Naive B cell (primary cell): Measurements from ENCODE around the gene FGFBP2. TPM values are rescaled to one million over a fixed set of nuclear protein-coding genes. Genes with fewer than 3 reads are reported as not detected.
"Not testable (repeated sequence)": the region's sequence is repeated elsewhere in the genome, so short reads cannot be mapped to it uniquely, and the experiment has no call there.

Experiments
- ATAC-seq, 2 donors: fragments of 150-1000 bp; cut with Tn5 transposase; 2 replicates each; pipeline ENCODE4 v1.10.0; 2021; ENCODE audit warnings: low read depth in 2 of 2, mild to moderate bottlenecking in 2 of 2, moderate library complexity in 2 of 2
- DNase-seq: peaks from one replicate; pipeline ENCODE4 v3.0.0; 2022
- H3K27ac Mint-ChIP-seq, 6 donors: one replicate each; pipeline ENCODE4 v1.8.0; 2020 to 2022; ENCODE audit warnings: mild to moderate bottlenecking in 6 of 6, mixed read lengths in 6 of 6, moderate library complexity in 5 of 6, inconsistent platforms in 2 of 6
- H3K27me3 Mint-ChIP-seq, 3 donors: one replicate each; pipeline ENCODE4 v1.8.0; 2021 to 2022; ENCODE audit warnings: mixed read lengths in 3 of 3, mild to moderate bottlenecking in 1 of 3
- H3K36me3 Mint-ChIP-seq, 2 donors: one replicate each; pipeline ENCODE4 v1.8.0; 2020 to 2022; ENCODE audit warnings: mixed read lengths in 2 of 2, inconsistent platforms in 1 of 2, mild to moderate bottlenecking in 1 of 2
- H3K4me1 Mint-ChIP-seq, 3 donors: one replicate each; pipeline ENCODE4 v1.8.0; 2020 to 2022; ENCODE audit warnings: mixed read lengths in 3 of 3, inconsistent platforms in 1 of 3, mild to moderate bottlenecking in 1 of 3, moderate library complexity in 1 of 3
- H3K4me3 Mint-ChIP-seq, 8 donors: one replicate each; pipeline ENCODE4 v1.8.0; 2020 to 2022; ENCODE audit warnings: mild to moderate bottlenecking in 8 of 8, mixed read lengths in 8 of 8, moderate library complexity in 8 of 8, inconsistent platforms in 2 of 8
- H3K9me3 Mint-ChIP-seq, 7 donors: one replicate each; pipeline ENCODE4 v1.8.0; 2020 to 2022; ENCODE audit warnings: mixed read lengths in 7 of 7, mild to moderate bottlenecking in 5 of 7, inconsistent platforms in 2 of 7, moderate library complexity in 1 of 7
- polyA plus RNA-seq, 6 donors: library from polyadenylated mRNA; unstranded; fragments of 300-500 nt; fragmentation: Illumina TruSeq; gene quantifications; one replicate each; pipeline ENCODE4 v1.2.3, GENCODE V29; 2021; ENCODE audit warnings: low read depth in 6 of 6

FGFBP2 gene
- polyA plus RNA-seq, 6 donors from 2014 or later: 0.55 to 2.2 (median 1.6) TPM

GRCh38 chr4:15934259-15934658, 28.7 kb downstream of the FGFBP2 start:
- ATAC-seq (no peak), DNase-seq (no peak)
- no peaks in the 10 kb centered on the region for H3K9me3 Mint-ChIP-seq
- no peak overlapping the region for H3K27ac Mint-ChIP-seq
- peaks cover 0 to 11% (median 8%) of the 10 kb centered on the region in 3 donors for H3K27me3 Mint-ChIP-seq
- H3K4me3 Mint-ChIP-seq: no peak overlapping the region
- no peaks in the 10 kb centered on the region for H3K36me3 Mint-ChIP-seq
- H3K4me1 Mint-ChIP-seq: peaks cover 8 to 9% (median 9%) of the 10 kb centered on the region in 3 donors

- no peak for DNase-seq
- Mint-ChIP-seq H3K4me3 (peak overlapping the region in 1 of 8 donors; percentile 54), H3K27me3 (peaks cover 0 to under 1% (median 0%) of the 10 kb centered on the region in 3 donors), H3K4me1 (peaks cover 8 to 9% (median 9%) of the 10 kb centered on the region in 3 donors), H3K27ac (peak overlapping the region in 1 of 6 donors; percentile 4), H3K9me3 (no peaks in the 10 kb centered on the region), H3K36me3 (no peaks in the 10 kb centered on the region)
- ATAC-seq: no peak
Measured at GRCh38 chr4:15931451-15932210, 31.3 kb downstream of the FGFBP2 start.

GRCh38 chr4:15930314-15930713, 32.7 kb downstream of the FGFBP2 start:
- no peak overlapping the region for H3K4me3 Mint-ChIP-seq
- H3K4me1 Mint-ChIP-seq: peaks cover 8 to 9% (median 9%) of the 10 kb centered on the region in 3 donors
- H3K27me3 Mint-ChIP-seq: no peaks in the 10 kb centered on the region
- no peaks in the 10 kb centered on the region for H3K36me3 Mint-ChIP-seq
- no peaks in the 10 kb centered on the region for H3K9me3 Mint-ChIP-seq
- ATAC-seq: peak in 1 of 2 donors; percentile 35
- H3K27ac Mint-ChIP-seq: no peak overlapping the region
- DNase-seq: no peak

GRCh38 chr4:15929540-15929939, 33.4 kb downstream of the FGFBP2 start:
- Mint-ChIP-seq H3K36me3 (no peaks in the 10 kb centered on the region), H3K4me1 (peaks cover 8 to 9% (median 9%) of the 10 kb centered on the region in 3 donors), H3K4me3 (no peak overlapping the region), H3K27me3 (no peaks in the 10 kb centered on the region), H3K27ac (no peak overlapping the region), H3K9me3 (no peaks in the 10 kb centered on the region)
- ATAC-seq: no peak
- DNase-seq: no peak

GRCh38 chr4:15928883-15929282, 34.1 kb downstream of the FGFBP2 start:
- no peaks in the 10 kb centered on the region for H3K36me3 Mint-ChIP-seq
- no peaks in the 10 kb centered on the region for H3K27me3 Mint-ChIP-seq
- peak overlapping the region in 1 of 6 donors; percentile 22 for H3K27ac Mint-ChIP-seq
- H3K9me3 Mint-ChIP-seq: no peaks in the 10 kb centered on the region
- H3K4me3 Mint-ChIP-seq: peak overlapping the region in 1 of 8 donors; percentile 69
- peaks cover 8 to 9% (median 9%) of the 10 kb centered on the region in 3 donors for H3K4me1 Mint-ChIP-seq
- no peak for ATAC-seq
- DNase-seq: no peak

- Mint-ChIP-seq H3K27me3 (no peaks in the 10 kb centered on the region), H3K27ac (no peak overlapping the region), H3K36me3 (no peaks in the 10 kb centered on the region), H3K4me3 (no peak overlapping the region), H3K4me1 (peaks cover 5 to 9% (median 8%) of the 10 kb centered on the region in 3 donors), H3K9me3 (no peaks in the 10 kb centered on the region)
- no peak for ATAC-seq
- no peak for DNase-seq
Measured at GRCh38 chr4:15926486-15926885, 36.5 kb downstream of the FGFBP2 start.

GRCh38 chr4:15925830-15926229, 37.1 kb downstream of the FGFBP2 start:
- Mint-ChIP-seq H3K9me3 (no peaks in the 10 kb centered on the region), H3K4me3 (no peak overlapping the region), H3K27me3 (no peaks in the 10 kb centered on the region), H3K27ac (no peak overlapping the region), H3K4me1 (peaks cover 5 to 6% (median 6%) of the 10 kb centered on the region in 3 donors), H3K36me3 (no peaks in the 10 kb centered on the region)
- DNase-seq: no peak
- ATAC-seq: no peak

GRCh38 chr4:15921592-15921932, 41.4 kb downstream of the FGFBP2 start:
- H3K9me3 Mint-ChIP-seq: peaks cover 0 to under 1% (median 0%) of the 10 kb centered on the region in 7 donors
- no peak overlapping the region for H3K4me3 Mint-ChIP-seq
- no peak for ATAC-seq
- H3K4me1 Mint-ChIP-seq: no peaks in the 10 kb centered on the region
- H3K36me3 Mint-ChIP-seq: no peaks in the 10 kb centered on the region
- no peak overlapping the region for H3K27ac Mint-ChIP-seq
- DNase-seq: no peak
- peaks cover 10 to 20% (median 16%) of the 10 kb centered on the region in 3 donors for H3K27me3 Mint-ChIP-seq

GRCh38 chr4:15920723-15921591, 42.0 kb downstream of the FGFBP2 start:
- no peak overlapping the region for H3K27ac Mint-ChIP-seq
- H3K4me3 Mint-ChIP-seq: no peak overlapping the region
- no peak for DNase-seq
- H3K36me3 Mint-ChIP-seq: peaks cover 0 to 2% of the 10 kb centered on the region in 2 donors
- ATAC-seq: no peak
- H3K27me3 Mint-ChIP-seq: peaks cover 10 to 20% (median 16%) of the 10 kb centered on the region in 3 donors
- H3K4me1 Mint-ChIP-seq: no peaks in the 10 kb centered on the region
- peaks cover 0 to 7% (median 1%) of the 10 kb centered on the region in 7 donors for H3K9me3 Mint-ChIP-seq

GRCh38 chr4:15918484-15919129, 44.4 kb downstream of the FGFBP2 start:
- Mint-ChIP-seq H3K36me3 (peaks cover 0 to 6% of the 10 kb centered on the region in 2 donors), H3K9me3 (peaks cover 3 to 12% (median 5%) of the 10 kb centered on the region in 7 donors), H3K27me3 (peaks cover 10 to 20% (median 16%) of the 10 kb centered on the region in 3 donors), H3K4me1 (no peaks in the 10 kb centered on the region), H3K4me3 (no peak overlapping the region), H3K27ac (peak overlapping the region in 1 of 6 donors; percentile 64)
- ATAC-seq (no peak), DNase-seq (no peak)

GRCh38 chr4:15917297-15917696, 45.7 kb downstream of the FGFBP2 start:
- peaks cover 3 to 12% (median 5%) of the 10 kb centered on the region in 7 donors for H3K9me3 Mint-ChIP-seq
- peaks cover 10 to 20% (median 16%) of the 10 kb centered on the region in 3 donors for H3K27me3 Mint-ChIP-seq
- DNase-seq (no peak), ATAC-seq (no peak)
- no peak overlapping the region for H3K4me3 Mint-ChIP-seq
- no peaks in the 10 kb centered on the region for H3K4me1 Mint-ChIP-seq
- H3K36me3 Mint-ChIP-seq: peaks cover 0 to 6% of the 10 kb centered on the region in 2 donors
- H3K27ac Mint-ChIP-seq: no peak overlapping the region

- H3K9me3 Mint-ChIP-seq: peaks cover 3 to 12% (median 5%) of the 10 kb centered on the region in 7 donors
- H3K4me1 Mint-ChIP-seq, ATAC-seq, H3K27ac Mint-ChIP-seq, DNase-seq, H3K4me3 Mint-ChIP-seq, H3K36me3 Mint-ChIP-seq: not testable (repeated sequence)
- H3K27me3 Mint-ChIP-seq: peaks cover 10 to 20% (median 16%) of the 10 kb centered on the region in 3 donors
Measured at GRCh38 chr4:15916358-15916757, 46.6 kb downstream of the FGFBP2 start.

- peaks cover 3 to 12% (median 5%) of the 10 kb centered on the region in 7 donors for H3K9me3 Mint-ChIP-seq
- no peak for DNase-seq
- H3K4me3 Mint-ChIP-seq: no peak overlapping the region
- peaks cover 0 to 6% of the 10 kb centered on the region in 2 donors for H3K36me3 Mint-ChIP-seq
- no peak for ATAC-seq
- no peak overlapping the region for H3K27ac Mint-ChIP-seq
- peaks cover 10 to 18% (median 14%) of the 10 kb centered on the region in 3 donors for H3K27me3 Mint-ChIP-seq
- H3K4me1 Mint-ChIP-seq: no peaks in the 10 kb centered on the region
Measured at GRCh38 chr4:15914736-15915135, 48.2 kb downstream of the FGFBP2 start.
